ENCODE measurements around the gene TRNT1.

Gene TRNT1

GRCh38 chr3:3126477-3127431, at the start of gene TRNT1:
Gene TRNT1, plus strand, starts transcription at chr3:3126940. Its CDS starts 2,101 bp downstream, at chr3:3129041.
- peak; percentile 94 for DNase-seq (ENCODE audit: low read depth in 2 of 2)

- DNase-seq (ENCODE audit: low read depth in 2 of 2), result no peak
Observed at GRCh38 chr3:3080309-3080708, 46.4 kb upstream of the TRNT1 start.

- no peak for DNase-seq (ENCODE audit: low read depth in 2 of 2)
Observed at GRCh38 chr3:3081381-3082233, 45.1 kb upstream of the TRNT1 start.

GRCh38 chr3:3082234-3082924, 44.4 kb upstream of the TRNT1 start:
- no peak for DNase-seq (ENCODE audit: low read depth in 2 of 2)

GRCh38 chr3:3084890-3085289, 41.9 kb upstream of the TRNT1 start:
- no peak for DNase-seq (ENCODE audit: low read depth in 2 of 2)

GRCh38 chr3:3085782-3086181, 41.0 kb upstream of the TRNT1 start:
- DNase-seq (ENCODE audit: low read depth in 2 of 2), result no peak

GRCh38 chr3:3086239-3086638, 40.5 kb upstream of the TRNT1 start:
- no peak for DNase-seq (ENCODE audit: low read depth in 2 of 2)

- DNase-seq (ENCODE audit: low read depth in 2 of 2), result no peak
Observed at GRCh38 chr3:3087279-3087678, 39.5 kb upstream of the TRNT1 start.

- DNase-seq (ENCODE audit: low read depth in 2 of 2), result no peak
Observed at GRCh38 chr3:3087716-3088465, 38.8 kb upstream of the TRNT1 start.

- DNase-seq (ENCODE audit: low read depth in 2 of 2), result no peak
Observed at GRCh38 chr3:3089017-3089416, 37.7 kb upstream of the TRNT1 start.

- DNase-seq (ENCODE audit: low read depth in 2 of 2), result no peak
Observed at GRCh38 chr3:3097958-3098357, 28.8 kb upstream of the TRNT1 start.

GRCh38 chr3:3101660-3102458, 24.9 kb upstream of the TRNT1 start:
- no peak for DNase-seq (ENCODE audit: low read depth in 2 of 2)

GRCh38 chr3:3102751-3103150, 24.0 kb upstream of the TRNT1 start:
- DNase-seq (ENCODE audit: low read depth in 2 of 2), result no peak

GRCh38 chr3:3105246-3105645, 21.5 kb upstream of the TRNT1 start:
- DNase-seq (ENCODE audit: low read depth in 2 of 2), result no peak

GRCh38 chr3:3105815-3106214, 20.9 kb upstream of the TRNT1 start:
- no peak for DNase-seq (ENCODE audit: low read depth in 2 of 2)

- DNase-seq (ENCODE audit: low read depth in 2 of 2), result no peak
Observed at GRCh38 chr3:3107181-3107580, 19.6 kb upstream of the TRNT1 start.

- no peak for DNase-seq (ENCODE audit: low read depth in 2 of 2)
Observed at GRCh38 chr3:3107858-3108257, 18.9 kb upstream of the TRNT1 start.

- DNase-seq (ENCODE audit: low read depth in 2 of 2), result no peak
Observed at GRCh38 chr3:3109407-3110298, 17.1 kb upstream of the TRNT1 start.

GRCh38 chr3:3110299-3110630, 16.5 kb upstream of the TRNT1 start, which contains the start of gene IL5RA:
Gene IL5RA, minus strand, starts transcription at chr3:3110374. Its CDS starts 5,390 bp downstream, at chr3:3104984.
- no peak for DNase-seq (ENCODE audit: low read depth in 2 of 2)

Data from stimulated activated CD4-positive, alpha-beta T cell treated with anti-CD3 and anti-CD28 coated beads, Interleukin-12 subunit alpha, Interleukin-12 subunit beta, amount 100 ng/mL, for 24 hours (primary cell).